HEK293T (cell line): ENCODE measurements around the gene GLTPD2.
"Not testable (repeated sequence)": the region's sequence is repeated elsewhere in the genome, so short reads cannot be mapped to it uniquely, and the experiment has no call there.

Experiments
- ARNT ChIP-seq: fragments of 450-650 bp; IDR thresholded peaks from 2 replicates; pipeline ENCODE4 v1.6.1; 2017; ENCODE audit warnings: mild to moderate bottlenecking
- TARDBP ChIP-seq: fragments of 450-650 bp; IDR thresholded peaks from 2 replicates; pipeline ENCODE4 v1.6.1; 2016

DNA sequence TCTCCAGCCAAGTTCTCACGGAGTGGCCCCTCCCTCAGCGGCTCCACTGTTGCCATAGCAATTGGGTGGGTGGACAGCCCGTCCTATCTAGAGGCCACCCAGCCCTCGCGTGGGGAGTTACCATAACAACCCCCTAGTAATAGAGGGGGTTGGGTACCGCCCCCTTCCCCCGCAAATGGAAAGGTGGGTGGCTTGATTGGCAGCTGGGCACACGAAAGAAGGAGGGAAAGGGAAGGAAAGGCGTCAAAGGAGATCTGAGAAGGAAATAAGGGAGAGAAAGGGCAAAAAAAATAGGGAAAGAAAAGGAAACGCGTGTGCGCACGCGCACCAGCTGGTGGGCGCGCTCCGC is 44.0 kb downstream of the GLTPD2 start:
- not testable (repeated sequence) for TF ChIP-seq ARNT, TARDBP
